Measurements from ENCODE around the gene COL13A1. TPM values are rescaled to one million over a fixed set of nuclear protein-coding genes. Genes with fewer than 3 reads are reported as not detected.

The COL13A1 gene
- total and polyA plus RNA-seq, 2 experiments from 2014 or later: 5.2 to 8.6 TPM

DNA sequence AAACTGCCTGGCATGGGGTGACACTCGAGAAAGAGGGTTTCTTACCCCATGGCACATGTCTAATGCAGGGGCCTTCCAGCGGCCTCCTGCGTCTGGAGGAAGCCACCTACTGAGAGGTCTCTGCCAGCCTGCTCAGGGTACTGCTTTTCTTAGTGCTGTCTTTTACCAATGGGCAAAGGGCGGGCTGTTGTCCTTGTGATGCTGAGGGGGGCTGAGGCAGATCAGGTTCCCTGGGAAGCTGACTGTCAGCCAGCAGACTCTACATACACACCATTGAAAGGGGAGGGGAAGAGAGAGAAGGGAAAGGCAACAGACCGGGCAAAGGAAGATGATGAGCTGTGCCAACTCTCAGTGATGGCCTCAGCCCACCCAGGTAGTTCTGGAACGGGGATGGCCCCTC, 48.7 kb downstream of the COL13A1 start (continued):
- TF ChIP-seq, protein P1, sequence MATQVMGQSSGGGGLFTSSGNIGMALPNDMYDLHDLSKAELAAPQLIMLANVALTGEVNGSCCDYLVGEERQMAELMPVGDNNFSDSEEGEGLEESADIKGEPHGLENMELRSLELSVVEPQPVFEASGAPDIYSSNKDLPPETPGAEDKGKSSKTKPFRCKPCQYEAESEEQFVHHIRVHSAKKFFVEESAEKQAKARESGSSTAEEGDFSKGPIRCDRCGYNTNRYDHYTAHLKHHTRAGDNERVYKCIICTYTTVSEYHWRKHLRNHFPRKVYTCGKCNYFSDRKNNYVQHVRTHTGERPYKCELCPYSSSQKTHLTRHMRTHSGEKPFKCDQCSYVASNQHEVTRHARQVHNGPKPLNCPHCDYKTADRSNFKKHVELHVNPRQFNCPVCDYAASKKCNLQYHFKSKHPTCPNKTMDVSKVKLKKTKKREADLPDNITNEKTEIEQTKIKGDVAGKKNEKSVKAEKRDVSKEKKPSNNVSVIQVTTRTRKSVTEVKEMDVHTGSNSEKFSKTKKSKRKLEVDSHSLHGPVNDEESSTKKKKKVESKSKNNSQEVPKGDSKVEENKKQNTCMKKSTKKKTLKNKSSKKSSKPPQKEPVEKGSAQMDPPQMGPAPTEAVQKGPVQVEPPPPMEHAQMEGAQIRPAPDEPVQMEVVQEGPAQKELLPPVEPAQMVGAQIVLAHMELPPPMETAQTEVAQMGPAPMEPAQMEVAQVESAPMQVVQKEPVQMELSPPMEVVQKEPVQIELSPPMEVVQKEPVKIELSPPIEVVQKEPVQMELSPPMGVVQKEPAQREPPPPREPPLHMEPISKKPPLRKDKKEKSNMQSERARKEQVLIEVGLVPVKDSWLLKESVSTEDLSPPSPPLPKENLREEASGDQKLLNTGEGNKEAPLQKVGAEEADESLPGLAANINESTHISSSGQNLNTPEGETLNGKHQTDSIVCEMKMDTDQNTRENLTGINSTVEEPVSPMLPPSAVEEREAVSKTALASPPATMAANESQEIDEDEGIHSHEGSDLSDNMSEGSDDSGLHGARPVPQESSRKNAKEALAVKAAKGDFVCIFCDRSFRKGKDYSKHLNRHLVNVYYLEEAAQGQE (IDR thresholded peaks at IDR 0.05; ENCODE audit: unreplicated experiment): no peak
- TF ChIP-seq CREB1 (CRISPR knock-in tag; IDR thresholded peaks at IDR 0.05; ENCODE audit: low read depth) (no peak), JUNB (IDR thresholded peaks at IDR 0.05; ENCODE audit: unreplicated experiment) (no peak), EZH2 (IDR thresholded peaks at IDR 0.05; ENCODE audit: low read depth, unreplicated experiment) (no peak), ZNF114 (CRISPR knock-in tag; IDR thresholded peaks at IDR 0.05) (no peak), EZH2phosphoT487 (IDR thresholded peaks at IDR 0.05; ENCODE audit: unreplicated experiment) (no peak), STAT1 (IDR thresholded peaks at IDR 0.05; ENCODE audit: unreplicated experiment) (no peak)
- TF ChIP-seq, protein P2, sequence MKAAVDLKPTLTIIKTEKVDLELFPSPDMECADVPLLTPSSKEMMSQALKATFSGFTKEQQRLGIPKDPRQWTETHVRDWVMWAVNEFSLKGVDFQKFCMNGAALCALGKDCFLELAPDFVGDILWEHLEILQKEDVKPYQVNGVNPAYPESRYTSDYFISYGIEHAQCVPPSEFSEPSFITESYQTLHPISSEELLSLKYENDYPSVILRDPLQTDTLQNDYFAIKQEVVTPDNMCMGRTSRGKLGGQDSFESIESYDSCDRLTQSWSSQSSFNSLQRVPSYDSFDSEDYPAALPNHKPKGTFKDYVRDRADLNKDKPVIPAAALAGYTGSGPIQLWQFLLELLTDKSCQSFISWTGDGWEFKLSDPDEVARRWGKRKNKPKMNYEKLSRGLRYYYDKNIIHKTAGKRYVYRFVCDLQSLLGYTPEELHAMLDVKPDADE (IDR thresholded peaks at IDR 0.05): no peak

DNA sequence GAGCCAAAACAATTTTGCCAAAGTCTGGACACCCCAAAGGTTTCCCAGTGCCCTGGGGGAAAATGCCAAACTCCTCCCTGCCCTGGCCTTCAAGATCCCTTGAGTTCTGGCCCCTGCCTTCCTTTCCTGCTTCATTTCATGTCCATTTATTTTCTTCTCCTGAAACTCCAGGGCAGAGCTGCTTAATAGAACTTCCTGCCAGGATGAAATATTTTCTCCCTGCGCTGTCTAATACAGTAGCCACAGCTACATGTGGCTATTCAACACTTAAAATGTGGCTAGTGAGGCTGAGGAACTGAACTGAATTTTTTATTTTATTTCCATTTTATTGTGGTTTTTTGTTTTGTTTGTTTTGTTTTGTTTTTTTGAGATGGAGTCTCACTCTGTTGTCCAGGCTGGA, 49.6 kb downstream of the COL13A1 start:
- ATAC-seq: no peak
- Mint-ChIP-seq H3K9me3 (no peaks in the 10 kb centered on the region), H3K36me3 (ENCODE audit: low read depth) (no peaks in the 10 kb centered on the region; the same call in 2 of the 3 replicates), H3K27ac (no peak overlapping the region), H3K27me3 (ENCODE audit: insufficient read depth, low read depth, poor library complexity) (peaks cover 4% of the 10 kb centered on the region), H3K4me1 (peaks cover 72% of the 10 kb centered on the region), H3K4me3 (no peak overlapping the region)
- no peak overlapping the region for H3K4me3 ChIP-seq
- H3K27me3 ChIP-seq (ENCODE audit: insufficient read depth): no peaks in the 10 kb centered on the region
- H3K79me2 ChIP-seq (replicated peaks; ENCODE audit: insufficient read depth): no peaks in the 10 kb centered on the region
- peaks cover 8% of the 10 kb centered on the region; the same call in 1 of the 2 replicates for H3F3A ChIP-seq (replicated peaks; ENCODE audit: low read depth)
- no peaks in the 10 kb centered on the region for H3K36me3 ChIP-seq (ENCODE audit: insufficient read depth)
- no peak for DNase-seq (ENCODE audit: low spot score)
- H2AFZ ChIP-seq: no peak overlapping the region
- no peak overlapping the region for H3K27ac ChIP-seq (ENCODE audit: low read depth)
- H3K4me2 ChIP-seq: no peak overlapping the region
- peaks cover 4% of the 10 kb centered on the region; the same call in 1 of the 2 replicates for H3K9me2 ChIP-seq (ENCODE audit: insufficient read depth)
- no peaks in the 10 kb centered on the region for H4K20me1 ChIP-seq (replicated peaks; ENCODE audit: insufficient read depth)
- H3K4me1 ChIP-seq (ENCODE audit: insufficient read depth): peaks cover 58% of the 10 kb centered on the region
- TF ChIP-seq, protein P3, sequence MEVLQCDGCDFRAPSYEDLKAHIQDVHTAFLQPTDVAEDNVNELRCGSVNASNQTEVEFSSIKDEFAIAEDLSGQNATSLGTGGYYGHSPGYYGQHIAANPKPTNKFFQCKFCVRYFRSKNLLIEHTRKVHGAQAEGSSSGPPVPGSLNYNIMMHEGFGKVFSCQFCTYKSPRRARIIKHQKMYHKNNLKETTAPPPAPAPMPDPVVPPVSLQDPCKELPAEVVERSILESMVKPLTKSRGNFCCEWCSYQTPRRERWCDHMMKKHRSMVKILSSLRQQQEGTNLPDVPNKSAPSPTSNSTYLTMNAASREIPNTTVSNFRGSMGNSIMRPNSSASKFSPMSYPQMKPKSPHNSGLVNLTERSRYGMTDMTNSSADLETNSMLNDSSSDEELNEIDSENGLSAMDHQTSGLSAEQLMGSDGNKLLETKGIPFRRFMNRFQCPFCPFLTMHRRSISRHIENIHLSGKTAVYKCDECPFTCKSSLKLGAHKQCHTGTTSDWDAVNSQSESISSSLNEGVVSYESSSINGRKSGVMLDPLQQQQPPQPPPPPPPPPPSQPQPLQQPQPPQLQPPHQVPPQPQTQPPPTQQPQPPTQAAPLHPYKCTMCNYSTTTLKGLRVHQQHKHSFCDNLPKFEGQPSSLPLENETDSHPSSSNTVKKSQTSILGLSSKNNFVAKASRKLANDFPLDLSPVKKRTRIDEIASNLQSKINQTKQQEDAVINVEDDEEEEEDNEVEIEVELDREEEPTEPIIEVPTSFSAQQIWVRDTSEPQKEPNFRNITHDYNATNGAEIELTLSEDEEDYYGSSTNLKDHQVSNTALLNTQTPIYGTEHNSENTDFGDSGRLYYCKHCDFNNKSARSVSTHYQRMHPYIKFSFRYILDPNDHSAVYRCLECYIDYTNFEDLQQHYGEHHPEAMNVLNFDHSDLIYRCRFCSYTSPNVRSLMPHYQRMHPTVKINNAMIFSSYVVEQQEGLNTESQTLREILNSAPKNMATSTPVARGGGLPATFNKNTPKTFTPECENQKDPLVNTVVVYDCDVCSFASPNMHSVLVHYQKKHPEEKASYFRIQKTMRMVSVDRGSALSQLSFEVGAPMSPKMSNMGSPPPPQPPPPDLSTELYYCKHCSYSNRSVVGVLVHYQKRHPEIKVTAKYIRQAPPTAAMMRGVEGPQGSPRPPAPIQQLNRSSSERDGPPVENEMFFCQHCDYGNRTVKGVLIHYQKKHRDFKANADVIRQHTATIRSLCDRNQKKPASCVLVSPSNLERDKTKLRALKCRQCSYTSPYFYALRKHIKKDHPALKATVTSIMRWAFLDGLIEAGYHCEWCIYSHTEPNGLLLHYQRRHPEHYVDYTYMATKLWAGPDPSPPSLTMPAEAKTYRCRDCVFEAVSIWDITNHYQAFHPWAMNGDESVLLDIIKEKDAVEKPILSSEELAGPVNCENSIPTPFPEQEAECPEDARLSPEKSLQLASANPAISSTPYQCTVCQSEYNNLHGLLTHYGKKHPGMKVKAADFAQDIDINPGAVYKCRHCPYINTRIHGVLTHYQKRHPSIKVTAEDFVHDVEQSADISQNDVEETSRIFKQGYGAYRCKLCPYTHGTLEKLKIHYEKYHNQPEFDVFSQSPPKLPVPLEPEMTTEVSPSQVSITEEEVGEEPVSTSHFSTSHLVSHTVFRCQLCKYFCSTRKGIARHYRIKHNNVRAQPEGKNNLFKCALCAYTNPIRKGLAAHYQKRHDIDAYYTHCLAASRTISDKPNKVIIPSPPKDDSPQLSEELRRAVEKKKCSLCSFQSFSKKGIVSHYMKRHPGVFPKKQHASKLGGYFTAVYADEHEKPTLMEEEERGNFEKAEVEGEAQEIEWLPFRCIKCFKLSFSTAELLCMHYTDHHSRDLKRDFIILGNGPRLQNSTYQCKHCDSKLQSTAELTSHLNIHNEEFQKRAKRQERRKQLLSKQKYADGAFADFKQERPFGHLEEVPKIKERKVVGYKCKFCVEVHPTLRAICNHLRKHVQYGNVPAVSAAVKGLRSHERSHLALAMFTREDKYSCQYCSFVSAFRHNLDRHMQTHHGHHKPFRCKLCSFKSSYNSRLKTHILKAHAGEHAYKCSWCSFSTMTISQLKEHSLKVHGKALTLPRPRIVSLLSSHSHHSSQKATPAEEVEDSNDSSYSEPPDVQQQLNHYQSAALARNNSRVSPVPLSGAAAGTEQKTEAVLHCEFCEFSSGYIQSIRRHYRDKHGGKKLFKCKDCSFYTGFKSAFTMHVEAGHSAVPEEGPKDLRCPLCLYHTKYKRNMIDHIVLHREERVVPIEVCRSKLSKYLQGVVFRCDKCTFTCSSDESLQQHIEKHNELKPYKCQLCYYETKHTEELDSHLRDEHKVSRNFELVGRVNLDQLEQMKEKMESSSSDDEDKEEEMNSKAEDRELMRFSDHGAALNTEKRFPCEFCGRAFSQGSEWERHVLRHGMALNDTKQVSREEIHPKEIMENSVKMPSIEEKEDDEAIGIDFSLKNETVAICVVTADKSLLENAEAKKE (CRISPR knock-in tag; IDR thresholded peaks at IDR 0.05): no peak
- TF ChIP-seq EZH2phosphoT487 (IDR thresholded peaks at IDR 0.05; ENCODE audit: unreplicated experiment) (no peak), JUNB (IDR thresholded peaks at IDR 0.05; ENCODE audit: unreplicated experiment) (no peak), CTCF (conservative IDR thresholded peaks at IDR 0.05; ENCODE audit: low read depth in 2 of 2) (no peak), CREB1 (CRISPR knock-in tag; IDR thresholded peaks at IDR 0.05; ENCODE audit: low read depth) (no peak), ZNF114 (CRISPR knock-in tag; IDR thresholded peaks at IDR 0.05) (no peak), ZNF331 (CRISPR knock-in tag; IDR thresholded peaks at IDR 0.05; ENCODE audit: low read depth) (no peak)
- TF ChIP-seq, protein P2 (IDR thresholded peaks at IDR 0.05): no peak
